GM23338 (cell line): ENCODE data around the gene KRT74. TPM values are rescaled to one million over a fixed set of nuclear protein-coding genes. Genes with fewer than 3 reads are reported as not detected.
A peak's percentile ranks its signal among the peaks of the same experiment; 100 is the strongest.

ENCODE experiments used
- ATAC-seq: fragments of 200-7000 bp; cut with Tn5 transposase; 3 replicates; pipeline ENCODE4 v1.9.1; 2020
- DNase-seq: peaks from one replicate; pipeline ENCODE4 v3.0.0-alpha.2; 2015; ENCODE audit warnings: low spot score
- H2AFZ ChIP-seq: fragments of 200-600 bp; sonication (generic); 2 replicates; pipeline ENCODE4 v1.8.0; 2016; ENCODE audit warnings: antibody characterized with exemption, mild to moderate bottlenecking, moderate library complexity
- H3F3A ChIP-seq: fragments of 200-600 bp; sonication (generic); replicated peaks from 2 replicates; pipeline ENCODE4 v1.8.0; 2017; ENCODE audit warnings: antibody characterized with exemption, mixed run types, low read depth
- H3K27ac ChIP-seq: fragments of 200-600 bp; sonication (generic); 2 replicates; pipeline ENCODE4 v1.6.1; 2016; ENCODE audit warnings: low read depth
- H3K27me3 ChIP-seq: fragments of 200-600 bp; sonication (generic); 2 replicates; pipeline ENCODE4 v1.8.0; 2016; ENCODE audit warnings: mild to moderate bottlenecking, mixed run types, moderate library complexity; ENCODE audit not compliant: insufficient read depth
- H3K36me3 ChIP-seq: fragments of 200-600 bp; sonication (generic); 2 replicates; pipeline ENCODE4 v1.8.0; 2016; ENCODE audit warnings: mild to moderate bottlenecking; ENCODE audit not compliant: insufficient read depth
- H3K4me1 ChIP-seq: fragments of 200-600 bp; sonication (generic); 2 replicates; pipeline ENCODE4 v1.8.0; 2016; ENCODE audit warnings: mild to moderate bottlenecking, moderate library complexity; ENCODE audit not compliant: insufficient read depth
- H3K4me2 ChIP-seq: fragments of 200-600 bp; sonication (generic); 2 replicates; pipeline ENCODE4 v1.7.1; 2017; ENCODE audit warnings: mixed run types
- H3K4me3 ChIP-seq: fragments of 200-600 bp; sonication (generic); 2 replicates; pipeline ENCODE4 v1.6.1; 2016; ENCODE audit warnings: mixed run types
- H3K79me2 ChIP-seq: fragments of 200-600 bp; sonication (generic); replicated peaks from 2 replicates; pipeline ENCODE4 v1.8.0; 2017; ENCODE audit warnings: mild to moderate bottlenecking; ENCODE audit not compliant: insufficient read depth
- H3K9me2 ChIP-seq: fragments of 200-600 bp; sonication (generic); 2 replicates; pipeline ENCODE4 v1.8.0; 2017; ENCODE audit not compliant: insufficient read depth
- H4K20me1 ChIP-seq: fragments of 200-600 bp; sonication (generic); replicated peaks from 2 replicates; pipeline ENCODE4 v1.8.0; 2017; ENCODE audit warnings: mild to moderate bottlenecking; ENCODE audit not compliant: insufficient read depth
- H3K27ac Mint-ChIP-seq: 2 replicates; pipeline ENCODE4 v1.8.0; 2020; ENCODE audit warnings: inconsistent platforms, mild to moderate bottlenecking, moderate library complexity, mixed read lengths
- H3K27me3 Mint-ChIP-seq: 3 replicates; pipeline ENCODE4 v1.8.0; 2022; ENCODE audit warnings: low read depth, mild to moderate bottlenecking, moderate library complexity, mixed read lengths, inconsistent platforms; ENCODE audit not compliant: insufficient read depth, poor library complexity
- H3K36me3 Mint-ChIP-seq: 3 replicates; pipeline ENCODE4 v1.8.0; 2021; ENCODE audit warnings: low read depth, mild to moderate bottlenecking, inconsistent platforms, moderate library complexity, mixed read lengths
- H3K4me1 Mint-ChIP-seq: 3 replicates; pipeline ENCODE4 v1.8.0; 2020; ENCODE audit warnings: mild to moderate bottlenecking, inconsistent platforms, mixed read lengths
- H3K4me3 Mint-ChIP-seq: 3 replicates; pipeline ENCODE4 v1.8.0; 2021; ENCODE audit warnings: moderate library complexity, mild to moderate bottlenecking, inconsistent platforms, mixed read lengths
- H3K9me3 Mint-ChIP-seq: 3 replicates; pipeline ENCODE4 v1.8.0; 2020; ENCODE audit warnings: moderate library complexity, mild to moderate bottlenecking, inconsistent platforms, mixed read lengths
- POLR2AphosphoS5 ChIP-seq: IDR thresholded peaks from 2 replicates; pipeline ENCODE4 v1.6.1; 2016; ENCODE audit warnings: antibody characterized with exemption, low read depth
- REST ChIP-seq: IDR thresholded peaks from one replicate; pipeline ENCODE4 v1.6.1; 2018; ENCODE audit warnings: antibody characterized with exemption; ENCODE audit not compliant: unreplicated experiment
- STAT1 ChIP-seq: IDR thresholded peaks from one replicate; pipeline ENCODE4 v1.6.1; 2016; ENCODE audit warnings: antibody characterized with exemption; ENCODE audit not compliant: unreplicated experiment
- ZNF462 ChIP-seq: fragments of 250-450 bp; sonication (Bioruptor Pico); IDR thresholded peaks from 2 replicates; pipeline ENCODE4 v1.5.0; 2020; ENCODE audit warnings: mild to moderate bottlenecking, moderate library complexity
- polyA plus RNA-seq: library from polyadenylated mRNA; unstranded; fragments of >200 nt; fragmentation: Nextera tagmentation; extraction: Ambion mirVana; gene quantifications from 2 replicates; pipeline ENCODE4 v1.2.1, GENCODE V29; 2016
- total RNA-seq: library from RNA; depleted of rRNA; stranded (reverse); fragments of >200 nt; shearing (Covaris generic); gene quantifications from 2 replicates; pipeline ENCODE4 v1.2.3, GENCODE V29; 2014

The KRT74 gene
- total and polyA plus RNA-seq, 2 experiments from 2014 or later, result not detected

GRCh38 chr12:52602552-52602951 lies 28.9 kb upstream of the KRT74 start (continued):
- no peak for TF ChIP-seq ZNF462 (CRISPR knock-in tag)
- TF ChIP-seq POLR2AphosphoS5, result no peak
- TF ChIP-seq REST, result no peak

- no peaks in the 10 kb centered on the region for H3K36me3 ChIP-seq
- Mint-ChIP-seq H3K9me3 (no peaks in the 10 kb centered on the region; the same call in 2 of the 3 replicates), H3K27me3 (peaks cover 12% of the 10 kb centered on the region), H3K4me1 (no peaks in the 10 kb centered on the region), H3K4me3 (peak overlapping the region; percentile 40; the same call in 1 of the 3 replicates), H3K36me3 (no peaks in the 10 kb centered on the region), H3K27ac (no peak overlapping the region)
- peak overlapping the region; percentile 84 for H2AFZ ChIP-seq
- H3K4me1 ChIP-seq, result no peaks in the 10 kb centered on the region
- H3K27ac ChIP-seq, result no peak overlapping the region
- DNase-seq, result no peak
- no peaks in the 10 kb centered on the region for H4K20me1 ChIP-seq
- H3K9me2 ChIP-seq, result no peaks in the 10 kb centered on the region
- H3K27me3 ChIP-seq, result peaks cover 24% of the 10 kb centered on the region
- ATAC-seq, result no peak; the same call in 2 of the 3 replicates
- no peaks in the 10 kb centered on the region for H3F3A ChIP-seq
- no peaks in the 10 kb centered on the region for H3K79me2 ChIP-seq
- TF ChIP-seq STAT1, result no peak
- peak overlapping the region; percentile 62 for H3K4me2 ChIP-seq
- H3K4me3 ChIP-seq, result peak overlapping the region; percentile 42; the same call in 1 of the 2 replicates
These were observed 28.0 kb upstream of the KRT74 start for GRCh38 chr12:52601671-52602070.
